Astrocyte of the spinal cord (primary cell): ENCODE data around the gene SERPINE1.

Experiments
- DNase-seq: peaks from one replicate; pipeline ENCODE4 v3.0.0; 2011; ENCODE audit warnings: low read depth, low spot score
- H3K4me3 ChIP-seq: 2 replicates; pipeline ENCODE4 v1.5.1; 2011; ENCODE audit warnings: low read depth, mild to moderate bottlenecking, low read length, moderate library complexity
- CTCF ChIP-seq: IDR thresholded peaks from 2 replicates; pipeline ENCODE4 v1.5.1; 2012; ENCODE audit warnings: low read depth, mild to moderate bottlenecking, low read length, inconsistent platforms
- in situ Hi-C: cut with HindIII; loops from 2 replicates; pipeline ENCODE4 v1.10.0; 2017; ENCODE audit warnings: low sequenced_read_pairs

Gene SERPINE1

GRCh38 chr7:101174322-101174854 is 47.5 kb downstream of the SERPINE1 start:
- no peak overlapping the region for H3K4me3 ChIP-seq
- no peak for TF ChIP-seq CTCF
- no peak for DNase-seq
- in situ Hi-C loops = no loop called here

- no peak overlapping the region for H3K4me3 ChIP-seq
- in situ Hi-C loops = no loop called here
- no peak for DNase-seq
- no peak for TF ChIP-seq CTCF
Measured at GRCh38 chr7:101175664-101176063, 48.8 kb downstream of the SERPINE1 start.

- no peak for DNase-seq
- no peak for TF ChIP-seq CTCF
- in situ Hi-C loops = no loop called here
- H3K4me3 ChIP-seq = no peak overlapping the region
Measured at GRCh38 chr7:101177644-101178043, 50.7 kb downstream of the SERPINE1 start.

- TF ChIP-seq CTCF = no peak
- in situ Hi-C loops = no loop called here
- DNase-seq = no peak
- H3K4me3 ChIP-seq = no peak overlapping the region
Measured at GRCh38 chr7:101179117-101179516, 52.2 kb downstream of the SERPINE1 start.

GRCh38 chr7:101179713-101180112 is 52.8 kb downstream of the SERPINE1 start:
- no peak for DNase-seq
- in situ Hi-C loops = no loop called here
- H3K4me3 ChIP-seq = no peak overlapping the region
- no peak for TF ChIP-seq CTCF

- H3K4me3 ChIP-seq = no peak within 1 kb of the TSS
- in situ Hi-C loops = no loop called here
- TF ChIP-seq CTCF = no peak
- no peak for DNase-seq
Measured at GRCh38 chr7:101180130-101180755, 53.3 kb downstream of the SERPINE1 start, which contains the start of gene NAT16. Gene NAT16 (minus strand): TSS chr7:101180293. CDS start chr7:101174807, 5,486 bp downstream.
